ENCODE data around the gene SFMBT2. TPM values are rescaled to one million over a fixed set of nuclear protein-coding genes. Genes with fewer than 3 reads are reported as not detected.

The SFMBT2 gene
- total RNA-seq, 2 experiments from 2014 or later: 31.9 to 32.3 TPM

DNA sequence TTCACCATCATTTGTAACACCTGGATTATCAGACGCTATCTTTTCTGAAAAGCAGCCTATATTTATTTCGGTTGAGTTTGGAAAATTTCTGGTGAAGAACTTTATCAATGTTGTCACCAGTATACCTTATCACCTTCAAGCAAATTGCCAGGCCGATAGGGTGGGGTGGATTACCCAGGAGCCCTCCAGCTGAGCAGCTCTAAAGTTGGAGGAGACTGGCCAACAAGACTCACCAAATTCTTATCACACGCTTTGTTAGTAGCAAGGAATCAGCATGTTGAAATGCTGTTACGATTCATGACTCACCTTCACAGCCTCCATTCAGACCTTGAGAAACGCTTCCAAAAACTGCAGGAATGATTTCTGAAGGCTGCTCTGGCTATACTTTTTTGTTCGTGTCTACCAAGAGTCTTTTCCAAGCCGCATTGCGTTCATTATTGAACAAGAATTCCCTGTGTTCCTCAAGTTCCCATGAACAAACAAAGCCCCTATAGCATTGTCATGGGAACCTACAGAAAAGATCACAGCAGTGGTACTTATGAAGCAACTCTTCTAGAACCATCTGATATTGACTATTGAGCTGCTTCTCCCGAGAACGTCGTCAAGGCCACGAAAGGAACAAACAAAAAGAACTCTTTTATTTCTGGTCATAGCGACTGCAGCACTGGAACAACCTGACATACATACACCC lies 291.4 kb downstream of the SFMBT2 start:
- no peak for DNase-seq
- peaks cover 9% of the 10 kb centered on the region for H3K4me1 Mint-ChIP-seq
- ChIA-PET POLR2A (no interaction called here), CTCF (interaction anchor here (0.6 kb wide), 1 partner anchor 122 kb away, joined by 3 read pairs; no protein-coding TSS in a partner anchor)
- H3K36me3 Mint-ChIP-seq (ENCODE audit: low read depth): no peaks in the 10 kb centered on the region
- H3K4me3 Mint-ChIP-seq: no peak overlapping the region
- H3K27ac Mint-ChIP-seq: no peak overlapping the region
- peaks cover 19% of the 10 kb centered on the region for H3K27me3 Mint-ChIP-seq
- no peaks in the 10 kb centered on the region for H3K9me3 Mint-ChIP-seq

DNA sequence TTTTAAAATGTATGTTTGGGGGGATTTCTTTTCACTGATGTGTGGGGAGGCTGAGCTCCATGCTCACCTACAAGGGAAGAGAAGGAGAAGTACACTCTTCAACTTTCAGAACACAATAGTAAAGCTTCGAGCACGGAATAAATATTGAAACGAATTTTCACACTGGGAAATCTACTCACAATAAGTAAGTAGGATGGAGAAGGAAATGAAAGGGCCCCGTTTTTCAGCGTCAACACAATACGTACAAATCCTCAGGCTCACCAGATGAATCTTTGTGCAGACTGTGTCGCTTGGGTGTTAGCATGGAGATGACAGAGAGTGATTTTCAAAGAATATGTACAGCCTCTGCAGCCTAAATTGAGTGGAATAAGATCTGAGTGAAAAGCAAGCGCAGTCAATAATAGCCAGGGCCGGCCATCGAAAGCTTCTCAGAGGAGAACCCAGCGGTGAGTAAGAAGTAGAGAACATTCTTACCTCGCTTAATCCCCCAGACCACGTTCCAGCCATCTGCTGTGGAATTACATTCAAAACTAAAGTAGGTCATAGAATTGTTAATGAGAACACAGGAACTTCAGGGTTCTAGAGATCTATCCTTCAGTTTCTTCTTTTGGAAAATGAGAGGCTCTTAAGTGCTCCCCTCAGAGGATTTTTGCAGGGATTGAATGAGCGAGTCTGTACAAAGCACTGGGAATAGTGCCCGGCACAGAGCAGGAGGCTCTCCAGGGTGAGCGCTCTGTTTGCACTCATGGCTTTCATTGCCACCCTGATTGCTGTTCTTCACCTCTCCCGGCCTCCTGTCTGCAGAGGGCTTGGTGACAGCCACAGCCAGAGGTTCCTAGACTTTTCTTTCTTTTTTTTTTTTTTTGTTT lies 292.8 kb downstream of the SFMBT2 start:
- H3K9me3 Mint-ChIP-seq: no peaks in the 10 kb centered on the region
- no peak for DNase-seq
- ChIA-PET POLR2A (no interaction called here), CTCF (interaction anchor here (1.1 kb wide), 1 partner anchor 9 kb away, joined by 3 read pairs; no protein-coding TSS in a partner anchor)
- H3K27ac Mint-ChIP-seq: no peak overlapping the region
- H3K4me3 Mint-ChIP-seq: no peak overlapping the region
- H3K27me3 Mint-ChIP-seq: peaks cover 6% of the 10 kb centered on the region
- peaks cover 9% of the 10 kb centered on the region for H3K4me1 Mint-ChIP-seq
- no peaks in the 10 kb centered on the region for H3K36me3 Mint-ChIP-seq (ENCODE audit: low read depth)

DNA sequence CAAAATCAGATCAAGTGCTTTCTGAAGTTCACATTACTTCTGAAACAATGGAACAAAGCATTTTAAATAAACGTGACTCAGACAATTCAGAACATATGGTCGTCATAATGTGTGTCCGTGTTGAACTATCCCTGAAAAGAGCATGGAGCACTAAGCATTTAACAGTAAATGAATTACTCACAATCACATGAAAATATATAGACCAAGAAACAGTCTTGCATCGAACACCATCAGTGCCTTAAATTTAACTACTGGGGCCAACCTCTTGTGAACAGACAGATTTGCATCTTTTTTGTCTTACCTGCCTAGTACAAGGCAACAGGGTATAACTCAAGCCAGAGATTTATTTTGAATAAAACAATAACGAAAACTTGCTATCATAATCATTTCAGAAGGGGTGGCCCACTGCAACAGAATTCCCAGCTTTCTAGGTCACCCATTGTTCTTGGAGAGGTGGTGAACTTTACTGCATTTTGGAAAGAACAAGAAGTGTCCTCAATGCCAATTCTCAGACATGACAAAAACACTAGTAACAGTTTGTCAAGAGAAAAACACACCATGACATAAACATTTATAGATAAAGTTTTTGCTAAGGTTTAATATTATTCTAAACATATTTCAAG lies 293.5 kb downstream of the SFMBT2 start:
- H3K9me3 Mint-ChIP-seq: no peaks in the 10 kb centered on the region

DNA sequence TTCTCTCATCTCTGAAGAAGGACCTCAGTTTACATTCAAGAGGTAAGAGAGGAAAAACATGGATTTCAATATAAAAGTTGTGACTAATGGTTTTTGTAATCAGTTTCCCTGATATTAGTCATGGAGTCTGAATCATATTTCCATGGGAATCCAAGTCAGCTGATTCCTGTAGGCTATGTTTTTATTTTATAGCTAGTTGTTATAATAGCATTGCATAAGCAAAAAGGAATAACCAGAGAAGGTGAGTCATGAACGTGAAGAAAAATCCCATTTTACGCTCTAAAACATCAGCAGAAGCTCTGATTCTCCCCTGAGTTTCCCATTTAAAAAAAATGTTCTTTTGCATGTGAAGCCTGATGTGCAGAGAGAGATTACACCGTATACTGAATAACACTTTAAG lies 299.3 kb downstream of the SFMBT2 start:
- no peak overlapping the region for H3K27ac Mint-ChIP-seq
- no peak for DNase-seq
- H3K36me3 Mint-ChIP-seq (ENCODE audit: low read depth): no peaks in the 10 kb centered on the region
- ChIA-PET CTCF (interaction anchor here (0.9 kb wide), 1 partner anchor 8 kb away, joined by 3 read pairs; no protein-coding TSS in a partner anchor), POLR2A (no interaction called here)
- H3K27me3 Mint-ChIP-seq: no peaks in the 10 kb centered on the region
- no peak overlapping the region for H3K4me3 Mint-ChIP-seq
- no peaks in the 10 kb centered on the region for H3K9me3 Mint-ChIP-seq
- no peaks in the 10 kb centered on the region for H3K4me1 Mint-ChIP-seq

More for the DNA sequence above, 293.5 kb downstream of the SFMBT2 start:
- Mint-ChIP-seq H3K27me3 (peaks cover 4% of the 10 kb centered on the region), H3K4me3 (no peak overlapping the region), H3K4me1 (peaks cover 9% of the 10 kb centered on the region), H3K27ac (no peak overlapping the region), H3K36me3 (ENCODE audit: low read depth) (no peaks in the 10 kb centered on the region)
- no peak for DNase-seq
- CTCF ChIA-PET: interaction anchor here (1.1 kb wide), 1 partner anchor 10 kb away, joined by 3 read pairs; no protein-coding TSS in a partner anchor
- POLR2A ChIA-PET: no interaction called here

DNA sequence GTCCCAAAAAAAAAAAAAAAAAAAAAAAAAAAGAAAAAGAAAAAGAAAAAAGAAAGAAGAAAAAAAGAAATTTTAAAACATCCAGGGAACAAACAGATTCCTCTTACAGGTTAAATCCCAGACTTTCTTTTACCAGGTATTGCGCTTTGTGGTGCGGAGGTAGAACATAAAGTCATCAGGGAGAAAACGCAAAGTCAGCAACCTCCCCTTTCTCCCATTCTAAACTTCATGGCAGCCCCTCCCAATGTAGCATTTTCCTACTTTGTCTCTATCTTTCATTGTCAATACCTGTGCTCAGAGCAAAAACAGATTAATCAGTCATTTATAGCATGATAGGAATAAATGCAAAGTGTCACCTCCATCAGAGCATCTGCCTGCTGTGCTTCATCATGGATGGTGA lies 299.7 kb downstream of the SFMBT2 start:
- H3K27me3 Mint-ChIP-seq: no peaks in the 10 kb centered on the region
- POLR2A ChIA-PET: no interaction called here
- no peaks in the 10 kb centered on the region for H3K36me3 Mint-ChIP-seq (ENCODE audit: low read depth)
- DNase-seq: no peak
- no peak overlapping the region for H3K27ac Mint-ChIP-seq
- H3K4me1 Mint-ChIP-seq: no peaks in the 10 kb centered on the region
- H3K4me3 Mint-ChIP-seq: no peak overlapping the region
- no peaks in the 10 kb centered on the region for H3K9me3 Mint-ChIP-seq
- CTCF ChIA-PET: interaction anchor here (0.9 kb wide), 1 partner anchor 8 kb away, joined by 3 read pairs; no protein-coding TSS in a partner anchor

Measured in activated CD4-positive, alpha-beta T cell treated with anti-CD3 and anti-CD28 coated beads, Interleukin-2, amount 10 ng/mL, durations not matched to agents 7 days and 5 days (primary cell).